D721Med (cell line): ENCODE results near the gene GAS6.

Experiments
- DNase-seq: peaks from one replicate; pipeline ENCODE4 v3.0.0; 2011; ENCODE audit warnings: low spot score; ENCODE audit not compliant: insufficient read length
- FAIRE-seq: peaks from 2 replicates; lab custom pipeline; 2011; peaks lifted over from hg19 to GRCh38; lab: Jason Lieb, UNC
- CTCF ChIP-seq: IDR thresholded peaks from 2 replicates; pipeline ENCODE4 v1.5.1; 2012; ENCODE audit warnings: mild to moderate bottlenecking, control low read depth; ENCODE audit not compliant: insufficient read depth; ENCODE audit errors: missing control alignments

The GAS6 gene

GRCh38 chr13:113806104-113806471 lies 57.8 kb downstream of the GAS6 start:
- no peak for FAIRE-seq
- no peak for DNase-seq
- no peak for TF ChIP-seq CTCF

DNA sequence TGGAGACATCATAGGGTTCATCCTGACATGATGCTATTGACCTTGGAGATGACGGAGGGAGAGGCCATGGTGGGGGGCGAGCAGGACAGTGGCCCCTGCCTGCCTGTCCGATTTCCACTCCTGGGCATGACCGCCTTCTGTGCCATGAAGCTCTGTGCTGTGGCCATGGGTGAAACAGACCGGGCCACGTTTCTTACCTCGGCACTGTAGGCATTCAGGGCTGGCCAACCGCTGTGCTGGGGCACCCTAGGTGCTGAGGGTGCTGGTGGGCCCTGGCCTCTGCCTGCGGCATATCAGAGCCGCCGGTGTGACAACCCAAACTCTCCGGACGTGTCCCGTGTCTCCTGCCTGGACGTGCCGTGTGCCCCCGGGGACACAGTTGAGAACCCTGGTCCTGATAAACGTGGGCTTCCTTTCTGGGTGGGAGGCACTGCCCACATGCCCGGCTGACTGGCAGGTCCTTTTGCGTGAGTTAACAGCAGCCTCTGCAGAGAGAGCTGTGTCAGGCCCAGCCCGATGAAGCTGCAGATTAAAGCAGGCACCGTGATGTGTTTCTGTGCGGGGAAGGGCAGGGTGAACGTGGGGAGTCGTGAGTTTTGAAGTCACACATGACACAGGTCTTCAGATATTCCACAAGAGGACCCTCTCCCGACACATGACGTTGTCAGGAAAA lies 58.3 kb downstream of the GAS6 start:
- no peak for FAIRE-seq
- TF ChIP-seq CTCF: no peak
- DNase-seq: no peak

- no peak for DNase-seq
- FAIRE-seq: no peak
- TF ChIP-seq CTCF: no peak
Observed at GRCh38 chr13:113804703-113805430, 59.0 kb downstream of the GAS6 start.

DNA sequence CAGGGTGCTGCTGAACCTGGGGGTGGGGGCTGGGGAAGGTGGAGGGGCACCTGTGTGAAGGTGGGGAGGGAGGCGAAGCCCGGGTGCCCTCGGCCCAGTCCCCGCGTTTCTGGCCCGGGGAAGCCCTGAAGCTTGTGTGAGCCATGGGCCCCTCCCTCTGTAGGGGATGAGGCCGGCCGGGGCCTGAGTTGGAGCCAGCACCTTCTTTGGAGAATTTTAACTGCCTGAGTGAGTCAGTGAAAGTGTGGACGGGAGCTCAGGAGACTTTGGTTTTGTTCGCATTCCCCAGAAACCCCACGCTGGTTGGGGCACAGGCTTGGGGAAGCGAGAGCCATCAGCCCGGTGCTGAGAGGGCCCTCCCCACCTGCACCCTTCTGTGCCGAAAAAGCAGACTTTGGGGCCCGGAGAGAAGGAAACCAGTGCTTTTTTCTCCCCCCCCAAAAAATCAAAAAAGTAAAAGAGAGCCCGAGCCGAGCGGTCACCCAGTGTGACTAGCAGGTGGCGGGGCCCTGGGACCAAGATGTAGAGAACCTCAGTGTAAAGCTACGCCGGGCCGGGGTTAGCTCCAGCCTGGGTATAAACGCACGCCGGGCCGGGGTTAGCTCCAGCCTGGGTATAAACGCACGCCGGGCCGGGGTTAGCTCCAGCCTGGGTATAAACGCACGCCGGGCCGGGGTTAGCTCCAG lies 59.7 kb downstream of the GAS6 start:
- TF ChIP-seq CTCF: no peak
- FAIRE-seq: no peak

GRCh38 chr13:113803409-113804016 lies 60.4 kb downstream of the GAS6 start:
- FAIRE-seq: no peak
- TF ChIP-seq CTCF: no peak

More for the DNA sequence above, 59.7 kb downstream of the GAS6 start:
- no peak for DNase-seq

DNA sequence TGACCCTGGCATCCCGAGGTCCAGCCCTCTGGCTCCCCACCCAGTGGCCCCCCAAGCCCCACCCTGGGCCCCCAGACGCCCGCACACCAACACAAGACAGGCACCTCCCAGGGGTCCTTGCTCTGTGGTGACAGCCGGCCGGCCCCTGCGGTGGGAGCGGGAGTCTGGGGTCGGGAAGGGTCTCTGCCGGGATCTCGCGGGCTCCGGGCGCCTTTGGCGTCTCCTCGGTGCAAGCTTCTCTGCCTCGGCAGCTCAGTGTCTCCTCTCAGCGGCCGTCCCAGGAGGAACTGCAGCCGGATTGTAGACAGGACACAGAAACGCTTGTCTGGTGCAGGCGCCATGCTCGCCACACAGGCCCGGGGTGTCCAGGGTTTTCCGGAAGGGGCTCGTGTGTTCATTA lies 61.1 kb downstream of the GAS6 start:
- DNase-seq (no peak), FAIRE-seq (no peak)
- TF ChIP-seq CTCF: no peak

More at GRCh38 chr13:113803409-113804016, 60.4 kb downstream of the GAS6 start:
- no peak for DNase-seq
